ENCODE results near the gene EYS. TPM values are rescaled to one million over a fixed set of nuclear protein-coding genes. Genes with fewer than 3 reads are reported as not detected.

EYS gene
- polyA plus RNA-seq, 2 of the 4 experiments (the other 2 are of a cell fraction): 0.03 to 0.06 TPM

GRCh38 chr6:65202738-65203137 lies 504.3 kb downstream of the EYS start (continued):
- TF ChIP-seq, protein P1, sequence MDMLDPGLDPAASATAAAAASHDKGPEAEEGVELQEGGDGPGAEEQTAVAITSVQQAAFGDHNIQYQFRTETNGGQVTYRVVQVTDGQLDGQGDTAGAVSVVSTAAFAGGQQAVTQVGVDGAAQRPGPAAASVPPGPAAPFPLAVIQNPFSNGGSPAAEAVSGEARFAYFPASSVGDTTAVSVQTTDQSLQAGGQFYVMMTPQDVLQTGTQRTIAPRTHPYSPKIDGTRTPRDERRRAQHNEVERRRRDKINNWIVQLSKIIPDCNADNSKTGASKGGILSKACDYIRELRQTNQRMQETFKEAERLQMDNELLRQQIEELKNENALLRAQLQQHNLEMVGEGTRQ (IDR thresholded peaks at IDR 0.05): no peak
- no peak for TF ChIP-seq PHF8 (IDR thresholded peaks at IDR 0.05; ENCODE audit: borderline replicate concordance, low read depth)
- TF ChIP-seq MAFK (IDR thresholded peaks at IDR 0.05; ENCODE audit: partially characterized antibody): no peak
- TF ChIP-seq HES2 (IDR thresholded peaks at IDR 0.05): no peak
- TF ChIP-seq BHLHE40 (IDR thresholded peaks at IDR 0.05; ENCODE audit: low read depth, low read length): no peak

GRCh38 chr6:65199683-65200082 lies 507.3 kb downstream of the EYS start:
- no peak for ATAC-seq
- Histone ChIP-seq H3K4me1 (no peaks in the 10 kb centered on the region), H3K9me3 (no peaks in the 10 kb centered on the region), H3K4me2 (no peak overlapping the region), H3K4me3 (no peak overlapping the region), H3K27ac (no peak overlapping the region)
- CTCF ChIA-PET: no interaction called here
- POLR2A ChIA-PET: no interaction called here
- 56% methylated on average over 3 of the region's 3 CpGs for WGBS (ENCODE audit: missing lambda C conversion rate)
- no peak for DNase-seq (ENCODE audit: low read depth in 1 of 2, low spot score in 1 of 2)
- TF ChIP-seq, protein P1 (IDR thresholded peaks at IDR 0.05): no peak
- TF ChIP-seq EHMT2 (IDR thresholded peaks at IDR 0.05; ENCODE audit: low read depth) (no peak), RNF2 (IDR thresholded peaks at IDR 0.05; ENCODE audit: borderline replicate concordance, low read depth) (no peak), CBX2 (IDR thresholded peaks at IDR 0.05; ENCODE audit: borderline replicate concordance, low read depth) (no peak), SREBF2 (IDR thresholded peaks at IDR 0.05) (no peak), NR3C1 (IDR thresholded peaks at IDR 0.05) (no peak), ZNF302 (CRISPR knock-in tag; IDR thresholded peaks at IDR 0.05) (no peak), ZC3H11A (IDR thresholded peaks at IDR 0.05) (no peak)
- no peak for FAIRE-seq

GRCh38 chr6:65199121-65199520 lies 507.9 kb downstream of the EYS start:
- no peak for TF ChIP-seq NR3C1 (IDR thresholded peaks at IDR 0.05)
- TF ChIP-seq TP53 (CRISPR knock-in tag; IDR thresholded peaks at IDR 0.05): no peak
- no peak for TF ChIP-seq RAD21 (conservative IDR thresholded peaks at IDR 0.05 in 1 of 2, IDR thresholded peaks at IDR 0.05 in 1 of 2)
- TF ChIP-seq HOXB13 (CRISPR knock-in tag; IDR thresholded peaks at IDR 0.05; ENCODE audit: low read depth): no peak
- no peak for TF ChIP-seq TFCP2L1 (CRISPR knock-in tag; IDR thresholded peaks at IDR 0.05)
- no peak for TF ChIP-seq RNF2 (IDR thresholded peaks at IDR 0.05; ENCODE audit: borderline replicate concordance, low read depth)
- no peak for TF ChIP-seq REST (IDR thresholded peaks at IDR 0.05)
- no peak for TF ChIP-seq POLR2AphosphoS2 (conservative IDR thresholded peaks at IDR 0.05; ENCODE audit: low read length)
- no peak for TF ChIP-seq CBX2 (IDR thresholded peaks at IDR 0.05; ENCODE audit: borderline replicate concordance, low read depth)
- TF ChIP-seq, protein P2, sequence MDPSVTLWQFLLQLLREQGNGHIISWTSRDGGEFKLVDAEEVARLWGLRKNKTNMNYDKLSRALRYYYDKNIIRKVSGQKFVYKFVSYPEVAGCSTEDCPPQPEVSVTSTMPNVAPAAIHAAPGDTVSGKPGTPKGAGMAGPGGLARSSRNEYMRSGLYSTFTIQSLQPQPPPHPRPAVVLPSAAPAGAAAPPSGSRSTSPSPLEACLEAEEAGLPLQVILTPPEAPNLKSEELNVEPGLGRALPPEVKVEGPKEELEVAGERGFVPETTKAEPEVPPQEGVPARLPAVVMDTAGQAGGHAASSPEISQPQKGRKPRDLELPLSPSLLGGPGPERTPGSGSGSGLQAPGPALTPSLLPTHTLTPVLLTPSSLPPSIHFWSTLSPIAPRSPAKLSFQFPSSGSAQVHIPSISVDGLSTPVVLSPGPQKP (IDR thresholded peaks at IDR 0.05; ENCODE audit: low read depth, low read length): no peak
- TF ChIP-seq NFE2L2 (conservative IDR thresholded peaks at IDR 0.05; ENCODE audit: low read length): no peak
- TF ChIP-seq, protein P3, sequence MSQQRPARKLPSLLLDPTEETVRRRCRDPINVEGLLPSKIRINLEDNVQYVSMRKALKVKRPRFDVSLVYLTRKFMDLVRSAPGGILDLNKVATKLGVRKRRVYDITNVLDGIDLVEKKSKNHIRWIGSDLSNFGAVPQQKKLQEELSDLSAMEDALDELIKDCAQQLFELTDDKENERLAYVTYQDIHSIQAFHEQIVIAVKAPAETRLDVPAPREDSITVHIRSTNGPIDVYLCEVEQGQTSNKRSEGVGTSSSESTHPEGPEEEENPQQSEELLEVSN (IDR thresholded peaks at IDR 0.05; ENCODE audit: borderline replicate concordance, low read depth): no peak
- TF ChIP-seq HOXA7 (CRISPR knock-in tag; IDR thresholded peaks at IDR 0.05): no peak
- TF ChIP-seq RCOR1 (IDR thresholded peaks at IDR 0.05; ENCODE audit: low read depth, low read length): no peak
- TF ChIP-seq MYC (IDR thresholded peaks at IDR 0.05; ENCODE audit: borderline replicate concordance, low read length): no peak
- TF ChIP-seq, protein P4, sequence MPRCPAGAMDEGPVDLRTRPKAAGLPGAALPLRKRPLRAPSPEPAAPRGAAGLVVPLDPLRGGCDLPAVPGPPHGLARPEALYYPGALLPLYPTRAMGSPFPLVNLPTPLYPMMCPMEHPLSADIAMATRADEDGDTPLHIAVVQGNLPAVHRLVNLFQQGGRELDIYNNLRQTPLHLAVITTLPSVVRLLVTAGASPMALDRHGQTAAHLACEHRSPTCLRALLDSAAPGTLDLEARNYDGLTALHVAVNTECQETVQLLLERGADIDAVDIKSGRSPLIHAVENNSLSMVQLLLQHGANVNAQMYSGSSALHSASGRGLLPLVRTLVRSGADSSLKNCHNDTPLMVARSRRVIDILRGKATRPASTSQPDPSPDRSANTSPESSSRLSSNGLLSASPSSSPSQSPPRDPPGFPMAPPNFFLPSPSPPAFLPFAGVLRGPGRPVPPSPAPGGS (IDR thresholded peaks at IDR 0.05): no peak
- TF ChIP-seq BHLHE40 (IDR thresholded peaks at IDR 0.05; ENCODE audit: low read depth, low read length): no peak
- TF ChIP-seq ZSCAN20 (CRISPR knock-in tag; IDR thresholded peaks at IDR 0.05): no peak
- DNase-seq (ENCODE audit: low read depth in 1 of 2, low spot score in 1 of 2) (no peak), FAIRE-seq (no peak), ATAC-seq (no peak)
- ChIA-PET CTCF (no interaction called here), POLR2A (no interaction called here)
- H3K4me3 ChIP-seq: no peak overlapping the region
- WGBS (ENCODE audit: missing lambda C conversion rate): 84% methylated on average over 3 of the region's 3 CpGs
- H3K4me2 ChIP-seq: no peak overlapping the region
- H3K9me3 ChIP-seq: no peaks in the 10 kb centered on the region
- H3K4me1 ChIP-seq: no peaks in the 10 kb centered on the region
- H3K27ac ChIP-seq: no peak overlapping the region

All from A549 (cell line).